Right hindlimb (tissue), 1 donor: Measurements from ENCODE around the gene COLQ.

Experiments used
- DNase-seq: peaks from one replicate; pipeline ENCODE4 v3.0.0-alpha.2; 2018

COLQ gene

GRCh38 chr3:15453501-15453900 is 68.0 kb downstream of the COLQ start:
- no peak for DNase-seq

- no peak for DNase-seq
These were observed 68.5 kb downstream of the COLQ start for GRCh38 chr3:15452961-15453360.

DNA sequence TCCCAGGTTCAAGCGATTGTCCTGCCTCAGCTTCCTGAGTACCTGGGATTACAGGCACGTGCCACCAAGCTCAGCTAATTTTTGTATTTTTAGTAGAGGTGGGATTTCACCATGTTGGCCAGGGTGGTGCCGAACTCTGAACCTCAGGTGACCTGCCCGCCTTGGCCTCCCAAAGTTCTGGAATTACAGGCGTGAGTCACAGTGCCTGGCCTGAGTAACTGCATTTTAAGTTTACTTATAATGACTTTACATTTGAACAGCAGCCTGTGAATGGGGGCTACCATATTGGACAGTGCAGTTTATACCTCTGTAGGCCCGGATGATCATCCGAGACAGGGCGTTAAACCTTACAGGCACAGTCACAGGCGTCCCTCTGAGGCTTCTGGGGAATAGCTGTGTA is 69.3 kb downstream of the COLQ start:
- no peak for DNase-seq

GRCh38 chr3:15451216-15452113 is 70.0 kb downstream of the COLQ start:
- no peak for DNase-seq

GRCh38 chr3:15450438-15451215 is 70.9 kb downstream of the COLQ start:
- no peak for DNase-seq

DNA sequence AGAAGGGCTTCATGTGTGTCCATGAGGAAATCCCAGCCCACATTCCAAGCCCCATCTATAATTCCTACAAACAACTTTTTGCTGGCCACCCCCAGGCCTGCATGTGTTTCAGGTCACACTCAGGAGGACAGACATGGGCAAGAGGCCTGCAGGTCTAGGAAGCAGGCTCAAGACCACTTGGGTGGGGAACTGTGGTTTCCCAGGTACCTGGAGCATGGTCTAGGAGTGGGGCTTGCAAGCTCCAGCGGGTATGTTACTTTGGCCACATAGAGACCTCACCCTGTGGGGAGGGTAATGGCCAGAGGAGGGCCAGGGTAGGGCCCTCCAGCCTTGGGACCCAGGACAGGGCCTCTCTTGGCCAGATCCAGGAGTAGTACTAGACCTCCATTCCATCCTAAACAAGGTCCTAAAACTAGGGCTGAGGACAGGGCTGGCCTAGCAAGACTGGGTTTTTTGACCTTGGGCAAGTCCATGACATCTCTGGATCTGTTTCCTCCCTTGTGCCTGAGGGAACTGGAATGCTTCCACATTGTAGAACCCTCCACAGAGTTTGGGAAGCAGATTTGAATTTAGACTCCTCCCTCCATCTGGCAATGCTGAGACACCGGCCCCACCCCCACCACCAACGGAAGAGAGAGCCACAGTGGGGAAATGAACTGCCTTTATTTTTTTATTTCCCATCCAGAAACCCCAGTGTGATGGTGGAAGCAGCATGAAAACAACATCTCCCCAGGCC is 71.8 kb downstream of the COLQ start:
- no peak for DNase-seq

GRCh38 chr3:15443826-15444524 is 77.5 kb downstream of the COLQ start:
- DNase-seq = no peak

- DNase-seq = no peak
These were observed 80.6 kb downstream of the COLQ start for GRCh38 chr3:15440891-15441290.

GRCh38 chr3:15439476-15439875 is 82.0 kb downstream of the COLQ start:
- no peak for DNase-seq

DNA sequence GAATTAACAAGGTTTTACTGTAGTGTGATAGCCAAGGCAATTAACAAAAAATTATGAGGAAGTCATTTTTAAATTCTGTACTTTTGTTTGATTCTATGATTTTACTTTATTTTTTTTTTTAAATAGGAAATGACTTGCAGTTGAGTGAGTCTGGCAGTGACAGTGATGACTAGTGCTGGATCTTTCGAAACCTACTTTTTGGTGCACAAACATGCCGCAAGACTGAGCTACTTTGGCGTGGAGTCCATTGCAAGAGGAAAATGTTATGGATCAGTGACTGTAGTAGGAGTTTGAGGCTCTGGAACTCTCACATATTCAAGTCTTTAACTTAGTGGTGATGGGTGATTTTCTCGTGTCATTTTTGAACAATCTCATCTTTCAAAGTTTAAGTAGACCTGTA is 82.5 kb downstream of the COLQ start:
- no peak for DNase-seq

DNA sequence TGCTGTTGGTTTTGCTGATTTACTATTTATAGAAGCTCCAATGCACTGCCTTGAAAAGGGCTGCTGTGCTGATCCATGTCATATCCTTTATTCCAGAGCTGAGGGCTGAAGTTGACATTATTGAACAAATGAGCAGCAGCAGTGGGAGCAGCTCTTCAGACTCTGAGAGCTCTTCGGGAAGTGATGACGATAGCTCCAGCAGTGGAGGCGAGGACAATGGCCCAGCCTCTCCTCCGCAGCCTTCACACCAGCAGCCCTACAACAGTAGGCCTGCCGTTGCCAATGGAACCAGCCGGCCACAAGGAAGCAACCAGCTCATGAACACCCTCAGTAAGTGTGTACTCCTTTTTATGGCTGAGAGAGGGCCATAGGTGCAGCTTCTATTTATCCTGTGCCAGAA is 85.3 kb downstream of the COLQ start:
- no peak for DNase-seq

DNA sequence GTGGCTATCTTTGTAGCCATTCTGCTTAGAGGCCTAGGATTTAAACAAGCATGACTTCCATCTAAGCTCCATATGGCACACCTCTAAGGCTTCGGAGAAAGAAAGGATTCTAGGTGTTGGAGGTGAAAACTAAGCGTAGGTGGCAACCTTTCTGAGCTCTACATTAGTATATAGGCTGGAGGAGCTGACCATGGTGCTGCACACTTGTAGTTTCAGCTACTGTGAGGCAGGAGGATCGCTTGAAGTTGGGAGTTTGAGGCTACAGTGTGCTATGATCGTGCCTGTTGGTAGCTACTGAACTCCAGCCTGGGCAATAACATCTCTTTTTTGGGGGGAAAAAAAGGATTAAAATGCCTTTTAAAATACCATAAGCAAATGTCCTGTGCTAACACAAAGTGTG is 86.8 kb downstream of the COLQ start:
- DNase-seq = no peak

DNA sequence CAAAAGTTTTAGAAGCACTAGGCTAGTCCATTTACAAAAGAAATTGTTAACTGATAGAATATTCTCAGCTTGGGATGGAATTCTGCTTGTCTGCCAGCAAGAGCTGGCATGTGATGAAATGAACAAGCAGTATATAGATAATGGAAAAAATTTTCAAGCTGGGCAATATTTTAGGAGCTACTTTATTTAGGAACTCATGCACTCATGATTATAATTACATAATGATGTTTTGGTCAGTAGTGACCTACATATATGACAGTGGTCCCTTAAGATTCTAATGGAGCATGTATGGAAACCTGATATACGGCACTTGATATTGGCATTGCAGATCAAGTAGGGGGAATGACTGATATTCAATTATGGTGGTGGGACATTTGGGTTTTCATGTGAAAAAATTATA is 88.0 kb downstream of the COLQ start:
- DNase-seq = no peak

- no peak for DNase-seq
These were observed 90.2 kb downstream of the COLQ start for GRCh38 chr3:15431256-15431837.

- DNase-seq = no peak
These were observed 90.9 kb downstream of the COLQ start for GRCh38 chr3:15430624-15431023.

GRCh38 chr3:15429080-15429479 is 92.4 kb downstream of the COLQ start:
- no peak for DNase-seq

- no peak for DNase-seq
These were observed 93.0 kb downstream of the COLQ start for GRCh38 chr3:15428539-15428938.

DNA sequence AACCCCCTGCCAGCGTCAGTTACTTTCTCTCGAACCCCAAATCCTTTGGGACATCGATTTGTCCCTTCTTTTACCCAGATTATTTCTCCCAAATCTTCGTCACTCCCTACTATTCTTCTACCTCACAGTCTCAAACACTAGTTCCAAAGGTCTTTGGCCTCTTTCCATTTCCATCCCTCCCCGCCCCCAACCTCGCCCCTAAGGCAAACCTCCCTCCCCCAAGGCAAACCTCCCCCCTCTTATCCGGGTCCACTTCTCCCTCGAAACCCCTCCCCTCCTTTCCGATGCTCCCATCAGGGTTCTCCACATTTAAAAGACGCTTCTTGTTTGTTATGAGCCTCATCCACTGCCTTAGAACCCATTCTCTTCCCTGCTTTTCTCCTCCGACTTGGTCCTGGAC is 93.5 kb downstream of the COLQ start:
- DNase-seq = no peak

DNA sequence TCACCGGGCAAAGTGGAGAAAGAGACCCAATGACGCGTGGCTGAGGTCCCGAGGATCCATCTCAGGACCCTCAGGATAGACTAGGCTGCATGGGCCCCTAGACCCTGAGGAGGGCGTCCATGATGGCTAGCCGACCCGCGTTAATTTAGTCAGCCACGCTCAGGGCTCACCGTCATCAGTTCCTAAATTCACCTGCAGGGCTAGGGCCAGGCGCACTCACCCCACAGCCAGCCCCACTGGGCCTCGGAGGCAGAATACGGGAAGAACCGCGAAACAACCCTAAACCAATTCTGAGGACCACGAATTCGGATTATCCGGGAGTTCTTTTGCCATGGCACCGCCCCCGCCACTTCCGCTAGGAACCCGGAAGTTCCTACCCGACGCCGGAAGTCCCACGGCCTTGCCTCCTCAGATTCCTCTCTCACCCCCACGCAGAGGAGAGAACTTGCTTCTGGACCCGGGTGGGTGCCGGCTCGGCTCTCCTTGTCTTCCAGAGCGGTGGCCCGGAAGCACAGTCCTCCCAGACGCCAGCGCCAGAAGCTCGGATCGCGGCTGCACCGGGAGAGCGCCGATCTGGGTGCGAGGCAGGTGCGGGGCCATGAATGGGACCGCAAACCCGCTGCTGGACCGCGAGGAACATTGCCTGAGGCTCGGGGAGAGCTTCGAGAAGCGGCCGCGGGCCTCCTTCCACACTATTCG is 94.2 kb downstream of the COLQ start, which contains the start of the genes EAF1 and METTL6:
EAF1 (plus strand) TSS at position 417 of the 699 bp plus-strand sequence; CDS start at position 599, 182 bp downstream.
METTL6 (minus strand) TSS at position 363 of the 699 bp plus-strand sequence. CDS start 1,033 bp downstream, outside the sequence.
- DNase-seq = peak; percentile 89

- DNase-seq = no peak
These were observed 94.9 kb downstream of the COLQ start for GRCh38 chr3:15426579-15427118.

GRCh38 chr3:15420871-15421270 is 100.6 kb downstream of the COLQ start:
- DNase-seq = no peak
